GM19324 (cell line): ENCODE data around the gene FOXC2.

ENCODE experiments used
- ATAC-seq: cut with Tn5 transposase; IDR thresholded peaks from one replicate; pipeline ENCODE4 v1.9.1; 2021; ENCODE audit warnings: mild to moderate bottlenecking, moderate library complexity; ENCODE audit not compliant: unreplicated experiment, low FRiP score

The FOXC2 gene

DNA sequence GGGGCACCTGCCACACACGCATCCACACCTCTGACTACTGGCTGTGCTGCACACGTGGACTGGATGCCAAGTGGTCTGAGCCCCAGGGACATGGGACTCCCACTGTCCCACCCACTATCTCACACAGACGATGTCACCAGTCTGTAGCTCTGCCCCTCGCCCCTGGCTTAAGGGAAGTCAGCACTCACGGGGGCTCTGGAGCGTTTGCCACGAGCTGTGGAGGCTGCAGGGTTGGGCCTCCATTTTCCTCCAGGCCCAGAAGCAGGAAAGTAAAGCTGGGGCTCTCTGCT, 34.2 kb upstream of the FOXC2 start:
- no peak for ATAC-seq

DNA sequence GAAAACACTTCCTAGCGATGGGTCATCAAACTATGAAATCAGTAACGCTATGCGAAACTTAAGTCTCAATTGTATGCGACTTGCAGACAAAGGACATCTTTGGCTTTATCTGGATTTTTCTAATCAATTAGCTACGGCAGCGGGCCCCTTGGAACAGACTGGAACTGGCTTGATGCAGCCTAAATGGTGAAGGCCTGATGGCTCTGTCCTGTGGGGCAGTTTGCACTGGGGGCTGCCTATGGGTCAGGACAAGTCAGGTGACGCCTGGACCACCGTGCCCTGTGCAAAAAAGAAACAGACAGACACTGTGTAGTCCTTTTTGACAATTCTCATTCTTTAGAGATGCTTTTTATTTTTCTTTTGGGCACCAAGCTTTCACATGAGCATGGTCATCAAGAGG, 33.6 kb upstream of the FOXC2 start:
- ATAC-seq: no peak

DNA sequence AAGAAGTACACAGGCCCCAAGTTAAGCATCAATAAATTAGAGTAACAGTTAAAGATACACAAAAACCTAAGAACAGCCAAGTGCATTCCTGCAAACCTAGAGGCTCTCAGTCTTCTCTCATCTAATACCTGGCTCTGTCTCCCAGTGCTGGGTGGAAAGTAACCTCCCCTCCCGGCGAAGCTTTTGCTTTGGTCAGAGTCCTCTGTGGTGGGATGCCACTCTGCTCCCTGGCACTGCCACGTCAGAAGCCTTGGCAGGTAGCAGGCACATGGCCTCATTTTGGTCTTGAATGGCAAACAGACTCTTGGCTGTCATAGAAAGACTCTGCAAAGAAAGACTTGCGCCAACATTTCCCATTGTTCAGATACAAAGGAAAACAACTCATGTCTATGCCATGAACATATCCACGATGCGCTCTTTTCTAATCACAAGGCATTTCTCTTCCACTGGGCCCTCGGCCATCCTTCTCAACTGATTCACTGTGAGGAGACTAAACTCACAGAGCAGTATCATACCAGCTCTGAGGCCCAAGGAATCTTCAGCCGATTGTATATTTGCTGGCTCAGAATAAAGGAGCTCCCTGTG, 32.8 kb upstream of the FOXC2 start:
- no peak for ATAC-seq

DNA sequence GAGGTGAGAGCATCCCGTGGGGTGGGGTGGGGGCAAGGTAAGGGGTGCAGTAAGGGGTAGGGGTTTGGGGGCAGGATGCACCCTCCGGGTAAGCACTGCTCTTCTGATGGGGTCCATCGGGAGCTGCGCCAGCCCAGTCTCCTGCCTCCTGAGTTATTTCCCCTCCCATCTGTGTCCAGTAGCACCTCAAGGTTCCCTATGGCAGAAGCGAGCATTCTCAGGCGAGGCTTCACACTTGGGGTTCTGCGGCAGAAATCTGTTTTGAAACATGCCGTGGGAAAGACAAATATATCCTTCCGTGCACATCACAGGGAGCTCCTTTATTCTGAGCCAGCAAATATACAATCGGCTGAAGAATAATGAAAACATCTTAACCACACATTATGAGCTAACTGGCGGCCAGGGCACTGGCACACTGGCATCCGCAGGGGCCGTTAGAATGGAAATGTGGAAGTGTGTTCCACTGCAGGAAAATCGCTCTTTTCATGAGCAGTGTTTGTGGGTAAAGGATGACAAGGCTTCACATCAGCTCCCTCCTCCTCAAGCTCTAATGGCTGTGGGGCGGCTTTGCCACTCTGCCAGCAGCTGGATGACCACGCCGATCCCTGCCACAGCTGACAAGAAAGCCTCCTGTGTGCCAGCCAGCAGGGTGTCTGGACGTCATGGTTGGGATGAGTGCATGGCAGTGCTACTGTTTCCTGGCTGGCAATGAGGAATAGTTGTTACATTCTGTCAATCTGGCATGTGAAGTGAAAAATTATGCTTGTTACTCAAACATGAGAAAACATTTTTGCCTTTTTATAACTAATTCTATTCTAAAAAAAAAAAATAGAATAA, 31.6 kb upstream of the FOXC2 start:
- ATAC-seq: no peak

DNA sequence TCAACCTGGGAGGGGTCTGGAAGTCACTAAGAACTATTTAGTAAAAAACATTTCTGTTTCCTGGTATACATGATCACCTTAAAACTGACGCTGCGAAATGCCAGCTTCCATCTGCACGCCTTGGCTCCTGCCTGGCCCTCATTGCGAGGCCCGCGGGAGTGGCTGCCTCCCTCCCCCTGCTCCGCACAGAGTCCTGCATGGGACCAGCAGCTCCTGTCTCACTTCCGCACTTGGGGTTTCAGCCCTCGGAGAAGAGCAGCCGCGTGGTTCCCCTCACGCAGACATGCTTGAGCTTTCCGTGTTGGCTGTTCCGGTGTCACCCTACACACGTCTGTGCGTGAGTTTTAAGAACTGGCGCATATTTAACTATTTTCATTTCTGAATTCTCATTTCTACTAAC, 30.0 kb upstream of the FOXC2 start:
- ATAC-seq: no peak

DNA sequence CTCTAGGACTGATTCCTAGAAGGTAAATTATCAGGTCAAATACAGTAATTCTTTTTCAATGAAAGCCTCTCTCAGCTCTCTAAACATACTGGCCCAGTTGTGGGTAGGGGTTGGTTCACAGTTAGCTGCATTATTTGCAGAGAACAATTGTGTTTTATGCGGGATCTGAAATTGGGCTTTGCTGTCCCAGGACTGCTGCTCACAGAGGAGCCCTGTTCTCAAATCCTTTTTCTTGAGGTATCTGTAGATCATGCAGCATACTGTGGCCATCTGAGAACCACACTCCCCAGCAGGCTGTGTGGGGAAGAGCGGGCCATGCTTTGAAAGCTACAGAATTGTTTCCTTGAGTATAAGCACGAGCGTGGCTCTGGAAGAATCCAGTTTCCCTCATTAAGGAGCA, 29.1 kb upstream of the FOXC2 start:
- no peak for ATAC-seq

DNA sequence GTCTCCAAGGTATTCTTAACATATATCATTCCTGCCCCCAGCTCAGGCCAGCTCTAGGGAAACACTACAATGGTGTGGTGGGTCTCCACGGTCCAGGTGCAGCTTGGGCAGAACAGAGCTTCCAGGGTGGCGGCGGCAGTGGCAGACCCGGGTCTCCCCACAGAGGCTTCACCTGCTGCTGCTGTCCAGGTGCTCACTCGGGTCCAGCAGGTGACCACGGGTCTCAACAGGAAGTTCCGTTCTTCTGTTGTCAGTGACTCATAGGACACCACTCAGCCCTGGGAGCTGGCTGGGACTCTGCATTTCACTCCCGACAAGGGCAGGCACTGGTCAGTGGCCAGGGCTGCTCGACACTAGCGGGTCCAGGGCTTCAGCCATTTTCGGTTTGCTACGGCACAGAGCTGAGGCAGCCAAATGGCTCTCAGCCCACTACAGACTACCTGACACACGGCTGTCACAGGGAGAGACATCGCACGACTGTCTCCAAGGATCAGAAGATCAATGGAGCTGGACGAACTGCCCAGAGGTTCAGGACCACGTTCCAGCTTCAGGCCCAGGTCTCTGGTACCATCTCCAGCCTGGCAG, 28.3 kb upstream of the FOXC2 start:
- no peak for ATAC-seq

DNA sequence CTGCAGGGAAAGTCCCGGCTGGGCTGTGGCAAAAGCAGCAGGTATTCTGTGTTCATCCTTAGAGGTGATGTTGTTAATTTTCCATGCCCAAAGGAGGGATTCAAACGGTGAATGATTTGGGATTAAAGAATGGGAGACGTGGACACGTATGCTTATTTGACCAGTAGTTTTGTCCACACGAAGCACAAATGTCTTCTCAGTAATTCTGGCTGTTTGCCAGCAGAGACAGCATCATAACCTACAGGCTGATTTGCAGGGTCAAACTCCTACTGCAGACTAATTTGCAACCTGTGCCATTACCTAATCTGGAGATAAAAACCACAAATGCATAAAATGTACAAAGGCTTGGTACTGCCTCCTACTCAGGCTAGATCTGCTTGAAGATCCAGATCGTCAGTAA, 25.7 kb upstream of the FOXC2 start:
- ATAC-seq: no peak

DNA sequence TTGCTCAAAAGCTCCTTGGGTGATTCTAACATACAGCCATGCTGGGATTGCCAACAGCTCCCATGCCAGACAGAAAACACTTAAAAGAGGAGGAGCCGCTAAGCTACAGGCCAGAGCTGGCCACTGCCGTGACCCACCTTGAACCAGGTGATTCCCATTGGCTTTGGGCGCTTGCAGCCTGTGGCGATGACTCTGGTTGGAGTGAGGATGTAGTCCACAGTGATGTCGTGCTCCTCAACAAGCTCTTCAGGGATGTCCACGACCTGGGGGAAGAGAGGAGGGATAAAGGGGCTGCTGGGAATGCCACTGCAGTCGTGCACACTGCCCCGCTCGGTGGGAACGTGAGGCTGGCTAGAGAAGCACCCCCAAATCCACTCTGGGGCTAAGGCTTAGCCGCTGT, 25.1 kb upstream of the FOXC2 start:
- ATAC-seq: no peak

DNA sequence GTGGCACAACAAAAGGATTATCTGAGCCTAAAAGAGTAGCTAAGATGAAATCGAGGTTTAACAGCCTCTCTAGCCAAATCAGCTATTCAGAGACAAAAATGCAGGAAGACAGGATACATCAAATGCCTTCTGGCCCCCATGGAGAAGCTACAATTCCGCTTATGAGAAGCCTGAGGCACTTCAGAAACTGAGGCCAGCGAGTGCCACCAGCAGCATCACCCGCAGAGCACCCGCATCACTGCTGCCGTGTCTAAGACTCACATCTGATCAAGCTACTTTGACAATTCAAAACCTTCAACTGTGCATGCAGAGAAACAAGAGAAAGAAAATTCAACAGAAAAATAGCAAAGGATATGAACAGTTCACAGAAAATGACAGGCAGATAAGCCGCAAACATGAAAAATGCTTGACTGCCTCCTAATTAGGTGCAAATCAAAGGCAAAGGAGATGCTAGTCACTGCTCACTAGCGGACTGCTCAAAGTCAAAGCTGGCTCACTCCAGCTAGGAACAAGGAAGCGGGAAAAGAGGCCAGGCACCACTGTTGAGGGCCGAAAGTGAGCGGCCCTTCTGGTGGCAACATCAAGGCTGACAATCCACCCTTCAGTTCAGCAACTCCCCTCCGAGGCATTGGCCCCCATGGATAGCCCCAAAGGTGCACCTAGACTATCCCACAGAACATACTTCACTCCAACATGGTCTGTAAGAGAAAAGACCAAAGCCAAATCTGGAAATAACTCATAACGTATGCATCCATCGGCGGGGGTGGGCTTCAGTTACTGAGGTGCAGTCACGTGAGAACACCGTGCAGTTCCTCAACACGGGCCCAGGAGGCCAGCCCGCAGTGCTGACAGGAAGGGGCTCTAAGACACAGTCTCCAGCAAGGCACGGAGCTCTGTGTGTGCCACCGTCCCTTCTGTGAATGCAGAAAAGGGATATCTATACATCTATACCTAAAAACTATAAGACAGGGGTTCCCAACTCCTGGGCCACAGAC, 23.6 kb upstream of the FOXC2 start:
- ATAC-seq: no peak

DNA sequence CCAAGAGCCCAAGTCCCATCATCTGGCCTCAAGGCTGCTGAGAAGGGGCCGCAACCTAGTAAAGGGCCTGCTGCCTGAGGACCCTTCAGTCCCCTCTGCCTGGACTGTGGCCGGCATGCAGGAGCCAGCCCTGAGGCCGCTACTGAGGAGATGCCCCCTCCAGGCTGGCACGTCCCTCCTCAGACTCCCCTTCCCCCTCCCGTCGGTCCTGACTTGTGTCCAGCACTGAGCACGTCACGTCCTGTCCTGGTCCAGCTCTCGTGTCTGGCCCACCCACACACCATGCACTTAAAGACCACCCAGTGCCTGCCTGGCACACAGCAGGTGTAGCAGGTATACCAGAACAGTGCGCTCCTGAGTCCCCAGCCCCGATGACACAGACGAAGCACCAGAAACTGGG, 21.1 kb upstream of the FOXC2 start:
- ATAC-seq: no peak

DNA sequence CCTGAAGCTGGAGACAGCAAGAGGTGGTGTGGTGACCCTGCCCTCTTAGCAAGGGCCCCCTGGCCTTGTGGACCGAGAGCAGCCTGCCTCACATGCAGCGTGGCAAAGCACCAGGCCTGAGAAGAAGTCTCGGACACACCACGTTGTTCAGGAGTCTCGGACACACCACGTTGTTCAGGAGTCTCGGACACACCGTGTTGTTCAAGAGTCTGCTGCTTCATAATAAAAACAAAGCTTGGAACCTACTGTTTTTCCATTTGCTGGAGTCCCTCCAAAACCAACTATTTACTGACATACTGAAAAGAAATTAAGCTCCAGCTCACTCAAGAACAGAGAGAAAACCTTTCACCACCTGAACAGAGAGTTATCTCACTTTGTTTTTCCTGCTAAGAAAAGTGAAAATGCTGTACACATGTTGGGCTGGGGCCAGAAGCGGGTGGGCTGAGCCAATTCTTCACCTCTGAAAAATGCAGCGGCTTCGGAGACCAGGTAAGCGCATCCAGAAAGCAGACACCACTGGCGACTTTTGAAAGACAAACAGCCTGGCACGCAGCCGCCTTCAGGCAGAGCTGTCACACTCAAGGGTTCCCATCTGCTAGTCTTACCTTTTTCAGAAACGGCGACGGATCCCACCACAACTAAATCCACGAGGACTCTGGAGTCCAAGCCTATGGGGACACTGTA, 20.5 kb upstream of the FOXC2 start:
- no peak for ATAC-seq

DNA sequence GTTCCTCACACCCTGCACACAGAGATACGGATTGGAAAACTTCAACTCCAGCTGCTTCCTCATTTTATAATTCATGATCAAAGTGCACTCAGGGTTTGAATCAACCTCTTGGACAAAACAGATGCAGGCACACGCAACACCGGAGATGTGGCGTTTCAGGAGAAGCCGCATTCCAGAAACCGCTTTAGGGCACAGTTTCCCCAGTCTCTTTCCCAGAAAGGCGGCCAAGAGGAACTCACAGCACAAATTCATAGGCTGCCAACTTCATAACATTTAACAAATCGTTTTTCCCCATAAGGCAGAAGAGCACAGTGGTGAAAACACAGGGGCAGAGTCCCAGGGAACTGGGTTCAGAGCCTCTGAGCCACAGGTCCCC, 20.0 kb upstream of the FOXC2 start:
- ATAC-seq: no peak

DNA sequence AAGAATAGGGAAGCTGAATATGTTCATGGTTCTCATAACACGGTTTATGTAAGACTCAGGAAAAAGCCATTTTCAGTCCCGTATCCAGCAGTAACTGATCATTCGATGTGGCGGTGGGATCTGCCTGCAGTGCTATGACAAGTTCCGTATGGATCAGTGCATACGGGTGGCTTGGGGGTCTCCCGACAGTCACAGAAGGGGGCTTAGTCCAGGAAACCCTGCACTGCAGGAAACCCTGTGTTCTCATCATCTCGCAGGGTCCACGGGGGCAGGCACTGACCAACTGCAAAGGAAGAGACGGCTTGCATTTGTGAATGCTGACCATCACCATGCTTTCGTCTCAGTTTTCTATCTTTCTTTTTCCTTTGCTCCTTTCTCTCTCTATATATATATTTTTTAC, 19.3 kb upstream of the FOXC2 start:
- no peak for ATAC-seq

DNA sequence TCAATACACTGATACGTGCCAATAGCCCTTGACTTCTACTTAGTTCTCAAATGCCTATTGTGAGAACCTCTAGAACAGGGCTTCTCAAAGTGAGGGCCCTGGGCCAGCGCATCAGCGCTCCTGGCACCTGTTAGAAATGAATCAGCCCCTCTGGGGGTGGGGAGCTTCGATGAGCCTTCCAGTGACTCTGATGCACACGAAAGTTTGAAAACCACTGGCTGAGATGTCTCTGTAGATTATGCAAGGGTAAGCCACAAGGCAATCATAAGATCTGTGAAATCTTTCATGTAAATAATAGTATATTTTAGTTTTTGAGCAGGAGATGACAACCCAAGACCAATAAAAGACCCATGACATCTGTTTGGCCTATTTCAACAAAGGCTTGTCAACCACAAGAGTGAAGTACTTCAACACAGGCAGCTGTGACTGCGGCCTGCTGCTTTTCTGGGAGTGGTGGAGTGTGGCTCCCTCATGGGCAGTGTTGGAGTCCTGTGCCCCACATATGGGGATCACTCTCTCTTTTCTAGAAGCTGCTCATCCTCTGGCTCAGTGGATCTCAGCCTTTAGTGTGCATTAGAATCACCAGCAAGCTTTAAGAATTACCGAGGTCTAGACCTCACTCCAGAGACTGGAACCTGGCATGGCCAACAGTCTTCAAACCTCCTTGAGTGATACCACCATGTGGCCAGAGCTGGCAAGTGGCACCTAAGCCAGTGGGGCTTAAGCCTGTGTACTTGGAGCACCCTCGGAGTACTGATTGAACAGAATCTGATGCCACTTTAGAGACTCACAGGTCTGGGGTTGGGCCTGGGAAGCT, 17.3 kb upstream of the FOXC2 start:
- no peak for ATAC-seq

DNA sequence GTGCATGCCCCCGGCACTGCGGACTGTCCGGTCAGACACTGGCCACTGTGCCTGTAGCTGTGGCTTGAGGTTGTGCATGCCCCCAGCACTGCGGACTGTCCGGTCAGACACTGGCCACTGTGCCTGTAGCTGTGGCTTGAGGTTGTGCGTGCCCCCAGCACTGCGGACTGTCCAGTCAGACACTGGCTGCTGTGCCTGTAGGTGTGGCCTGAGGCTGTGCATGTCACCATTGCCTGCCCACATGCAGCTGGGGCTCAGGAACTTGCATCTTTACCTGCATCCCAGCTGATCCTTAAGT, 16.8 kb upstream of the FOXC2 start:
- no peak for ATAC-seq

DNA sequence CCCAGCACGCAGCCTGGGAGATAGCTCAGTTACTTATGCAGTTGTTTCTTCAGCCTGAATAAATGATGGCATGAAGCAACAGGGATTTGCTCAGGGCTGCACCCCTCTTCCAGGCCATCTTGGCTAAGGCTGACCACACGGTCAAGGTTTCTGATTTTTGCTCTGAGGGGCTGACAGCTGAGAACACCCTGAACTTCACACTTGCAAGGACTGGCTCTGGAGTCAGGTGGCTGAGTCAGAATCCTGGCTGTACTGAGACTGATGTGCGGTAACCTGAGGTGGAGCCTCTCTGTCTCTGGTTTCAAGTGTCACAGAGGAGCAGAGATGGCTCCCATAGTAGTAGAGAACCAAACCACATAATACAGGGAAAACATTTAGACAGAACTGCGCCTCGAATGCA, 16.3 kb upstream of the FOXC2 start:
- no peak for ATAC-seq

DNA sequence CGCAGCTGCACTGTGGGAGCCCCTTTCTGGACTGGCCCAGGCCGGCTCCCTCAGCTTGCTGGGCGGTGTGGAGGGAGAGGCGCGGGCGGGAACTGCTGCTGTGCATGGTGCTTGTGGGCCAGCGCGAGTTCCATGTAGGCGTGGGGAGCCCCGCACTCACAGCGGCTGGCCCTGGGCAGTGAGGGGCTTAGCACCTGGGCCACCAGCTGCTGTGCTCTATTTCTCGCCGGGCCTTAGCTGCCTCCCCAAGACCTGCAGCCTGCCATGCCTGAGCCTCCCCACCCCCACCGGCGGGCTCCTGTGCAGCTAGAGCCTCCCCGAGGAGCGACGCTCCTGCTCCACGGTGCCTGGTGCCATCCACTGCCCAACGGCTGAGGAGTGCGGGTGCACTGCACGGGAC, 13.3 kb upstream of the FOXC2 start:
- no peak for ATAC-seq

DNA sequence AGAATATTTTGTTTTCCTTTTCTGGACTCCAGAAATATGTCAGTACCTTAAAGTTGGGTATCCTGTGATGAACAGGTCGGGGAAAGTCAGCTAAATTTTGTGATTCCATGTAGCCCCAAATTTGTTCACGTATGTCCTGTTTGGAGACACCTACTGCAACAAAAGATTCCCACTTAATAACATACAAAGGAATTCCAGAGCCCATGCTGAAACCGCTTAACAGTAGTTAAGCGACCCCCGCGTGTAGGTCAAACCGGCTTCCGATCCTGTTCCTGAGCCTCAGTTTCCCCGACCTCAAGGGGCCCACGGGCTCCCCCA, 12.1 kb upstream of the FOXC2 start:
- ATAC-seq: peak; percentile 6
